Activated effector memory CD4-positive, alpha-beta T cell treated with Interleukin-2 at 50 U/mL for 16 hours (primary cell): ENCODE measurements around the gene YY1.
"Not testable (repeated sequence)": the region's sequence is repeated elsewhere in the genome, so short reads cannot be mapped to it uniquely, and the experiment has no call there.

Experiments used
- DNase-seq: peaks from one replicate; pipeline ENCODE4 v3.0.0-alpha.2; 2020

The YY1 gene

DNA sequence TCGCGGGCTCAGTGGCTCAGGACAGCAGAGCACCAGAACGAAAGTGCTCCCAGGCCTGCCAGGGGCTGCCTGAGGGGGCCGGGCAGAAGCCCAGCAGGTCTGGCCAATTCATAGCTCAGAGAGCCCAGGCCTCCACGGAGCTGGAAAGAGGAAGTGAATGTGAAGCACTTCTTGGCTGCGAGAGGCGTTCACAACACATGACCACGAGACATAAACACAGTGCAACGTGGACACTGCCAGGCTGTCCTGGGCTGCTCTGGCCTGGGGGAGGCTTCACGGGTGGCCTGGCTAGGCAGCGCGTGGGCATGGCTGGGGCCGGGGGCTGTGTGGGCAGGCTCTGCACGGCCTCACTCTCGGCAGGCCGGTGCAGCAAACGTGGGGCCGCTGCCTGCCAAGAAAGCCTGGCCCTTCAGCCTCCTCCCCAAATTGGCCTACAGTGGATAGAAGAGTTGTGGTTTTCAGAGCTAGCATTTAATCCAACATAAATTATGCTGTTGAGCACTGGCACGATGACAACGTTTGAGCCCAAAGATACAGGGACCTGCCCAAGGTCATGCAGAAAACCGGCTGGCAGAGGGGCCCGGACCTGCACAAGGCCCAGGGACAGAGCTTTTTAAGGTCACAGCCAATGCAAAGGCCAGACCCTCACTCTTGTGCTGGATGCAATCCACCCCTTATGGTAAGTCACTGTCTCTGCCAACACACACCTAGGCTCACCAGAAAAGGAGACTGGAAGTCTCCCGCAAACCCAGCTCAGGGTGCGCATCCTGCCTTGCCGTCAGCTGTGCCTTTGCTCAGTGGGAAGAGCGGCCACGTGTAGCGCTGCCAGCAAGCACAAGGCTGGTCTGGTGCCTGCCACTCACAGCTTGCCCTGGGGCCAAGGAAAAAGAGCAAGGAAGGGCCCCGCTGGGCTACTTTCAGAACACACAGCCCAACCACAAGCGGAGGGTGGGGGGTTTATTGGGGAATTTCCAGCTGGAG, 58.7 kb downstream of the YY1 start:
- no peak for DNase-seq

DNA sequence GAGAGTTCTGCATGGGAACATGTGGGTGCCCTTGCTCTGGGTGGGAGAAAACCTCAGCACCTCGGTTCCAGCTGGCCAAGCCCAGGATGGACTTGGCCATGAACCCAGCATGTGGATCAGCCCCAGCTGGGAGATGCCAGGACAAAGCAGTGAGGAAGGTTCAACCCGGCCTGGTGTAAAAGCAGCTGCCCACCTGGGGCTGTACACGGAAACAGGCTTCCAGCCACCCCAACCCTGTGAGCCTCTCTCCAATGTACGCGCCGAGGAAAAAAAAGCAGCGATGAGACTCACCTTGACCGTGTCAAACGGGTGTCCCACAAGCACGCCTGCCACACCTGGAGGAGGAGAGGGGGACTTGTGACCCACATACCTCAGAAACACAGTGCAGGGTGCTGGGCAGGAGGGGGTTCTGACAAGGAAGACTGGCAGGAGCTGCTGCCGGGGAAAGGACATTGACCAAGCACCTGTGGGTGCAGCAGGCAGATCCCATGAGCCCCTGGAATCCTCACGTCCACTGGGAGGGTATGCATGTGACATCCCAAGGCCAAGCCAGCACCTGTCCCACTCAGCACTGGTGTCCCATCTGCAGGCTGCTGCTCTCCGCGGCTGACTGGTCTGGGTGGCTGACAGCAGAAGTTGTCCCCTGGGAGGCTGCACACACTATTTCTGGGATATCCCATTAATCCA, 59.8 kb downstream of the YY1 start:
- DNase-seq, result no peak

DNA sequence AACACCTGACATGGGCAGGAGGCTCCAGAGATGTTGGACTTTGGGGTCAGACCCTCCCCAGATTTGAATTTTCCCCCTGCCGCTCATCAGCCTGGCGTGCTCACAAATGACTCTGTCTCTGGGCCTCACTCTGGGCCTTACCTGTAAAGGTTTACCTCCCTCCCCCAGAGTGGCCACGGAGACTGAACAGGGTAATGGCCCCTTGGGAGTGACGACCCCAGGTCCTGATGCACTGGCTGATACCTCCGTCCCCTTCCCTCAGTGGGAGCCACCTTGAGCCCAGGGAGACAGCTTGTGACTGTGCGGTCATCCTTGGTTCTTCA, 60.3 kb downstream of the YY1 start:
- no peak for DNase-seq

DNA sequence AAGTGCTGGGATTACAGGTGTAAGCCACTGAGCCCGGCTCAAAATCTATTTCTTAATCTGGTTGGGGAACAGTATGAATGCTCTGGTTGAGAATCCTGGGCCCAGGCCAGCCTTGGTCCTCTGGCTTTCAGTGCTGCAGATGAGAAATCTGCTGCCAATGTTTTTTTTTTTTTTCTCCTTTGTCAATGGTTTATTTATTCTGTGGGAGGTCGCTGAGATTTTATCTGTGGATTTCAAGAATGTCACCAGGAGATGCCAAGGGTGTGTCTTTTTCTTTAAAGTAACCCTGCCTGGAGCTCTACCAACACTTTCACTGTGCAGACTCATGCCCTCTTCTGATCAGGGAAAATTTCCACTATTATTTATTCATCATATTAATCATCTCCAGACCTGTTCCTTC, 63.7 kb downstream of the YY1 start:
- DNase-seq, result no peak

DNA sequence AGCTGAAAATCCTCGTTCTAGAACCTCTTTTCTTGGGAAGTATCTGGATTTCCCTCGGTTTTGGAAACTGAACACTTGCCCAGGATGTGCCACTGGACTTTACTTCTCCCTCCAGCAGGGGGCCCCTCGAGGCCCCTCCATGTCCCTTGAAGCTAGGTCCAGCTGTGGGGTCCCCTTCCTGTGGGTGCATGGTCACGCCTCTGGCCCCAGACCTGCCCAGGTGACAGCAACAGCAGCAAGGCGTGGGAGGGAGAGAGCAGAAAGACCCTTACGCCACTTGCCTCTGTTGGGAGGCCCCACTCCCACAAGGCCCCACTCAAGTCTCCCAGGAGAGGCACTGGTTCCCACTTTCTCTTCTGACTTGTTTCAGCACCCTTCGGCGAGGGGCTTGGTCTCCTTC, 64.2 kb downstream of the YY1 start:
- no peak for DNase-seq

DNA sequence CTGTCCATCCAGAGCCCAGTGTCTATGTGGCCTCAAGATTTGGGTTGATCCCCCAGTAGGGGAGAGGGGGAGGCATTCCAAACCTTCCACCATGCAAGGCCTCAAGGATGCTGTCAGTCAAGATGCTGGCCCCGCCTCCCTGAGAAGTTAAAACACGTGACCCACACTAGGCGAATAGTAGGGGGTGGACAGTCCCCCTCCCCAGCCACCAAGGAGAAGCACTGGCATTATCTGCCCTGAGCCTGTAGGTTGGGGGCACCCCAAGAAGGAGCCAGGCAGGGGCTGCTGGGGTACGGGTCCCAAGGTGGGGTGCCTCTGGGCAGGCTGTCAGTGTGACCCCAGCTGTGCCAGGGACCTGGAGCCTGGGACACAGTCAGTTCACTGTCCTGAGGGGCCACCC, 65.0 kb downstream of the YY1 start:
- no peak for DNase-seq

DNA sequence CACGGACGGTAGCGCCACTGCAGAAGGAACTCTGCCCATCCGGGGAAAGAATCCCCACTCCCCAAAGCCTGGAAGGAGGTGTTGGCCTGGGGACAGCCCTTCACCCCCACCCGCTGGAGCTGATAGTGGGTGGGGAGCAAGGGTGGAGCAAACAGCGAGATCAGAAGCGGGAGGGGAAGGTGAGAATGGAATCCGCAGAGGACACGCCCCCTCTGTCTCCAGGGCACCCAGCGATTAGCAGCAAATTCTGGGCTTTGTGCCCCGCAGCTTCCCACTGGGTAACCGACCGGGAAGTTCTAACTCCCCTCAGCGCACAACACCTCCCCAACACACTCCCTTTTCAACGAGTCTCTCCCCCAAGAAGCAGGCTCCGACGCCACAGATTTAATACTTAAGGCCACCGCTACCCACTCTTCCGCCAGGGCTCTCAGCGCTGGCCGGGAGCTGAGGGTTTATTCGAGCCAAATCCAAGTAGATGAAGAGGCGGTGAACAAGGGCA, 65.9 kb downstream of the YY1 start:
- DNase-seq, result no peak

DNA sequence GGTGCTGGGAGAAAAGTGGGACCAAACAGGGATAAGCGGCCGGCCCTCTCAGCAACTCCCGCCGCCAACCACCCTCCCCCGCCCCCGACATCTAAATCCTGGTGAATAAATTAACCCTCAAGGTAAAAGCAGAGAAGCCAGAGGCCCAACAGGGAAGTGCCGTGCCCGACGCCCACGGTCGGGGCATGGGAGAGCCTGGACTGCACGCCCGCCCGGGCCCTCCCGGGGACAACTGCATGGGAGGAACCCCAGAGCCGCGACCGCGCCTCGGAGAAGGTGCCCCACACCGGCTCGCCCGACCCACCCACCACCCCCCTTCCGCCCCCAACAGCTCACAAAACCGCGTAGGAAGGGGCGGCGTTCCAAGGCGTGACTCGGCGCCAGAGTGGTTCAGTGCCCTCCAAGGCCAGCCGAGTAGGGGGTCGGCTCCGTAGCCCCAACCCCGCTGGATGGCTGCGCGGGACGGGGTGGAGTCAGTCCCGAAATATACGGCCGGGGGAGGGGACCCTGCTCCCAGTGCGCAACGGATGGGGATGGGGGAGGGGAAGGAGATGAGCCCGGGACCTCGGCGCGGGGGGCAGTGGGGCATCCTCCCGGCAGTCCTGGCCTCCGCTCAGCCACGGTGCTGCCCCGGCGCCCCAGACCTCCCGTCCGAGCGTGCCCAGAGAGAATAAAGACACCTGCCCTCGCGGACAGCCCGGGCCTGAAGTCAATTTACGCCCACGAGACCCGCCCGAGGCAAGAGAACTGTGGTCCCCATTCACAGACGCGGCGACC, 66.6 kb downstream of the YY1 start:
- no peak for DNase-seq

DNA sequence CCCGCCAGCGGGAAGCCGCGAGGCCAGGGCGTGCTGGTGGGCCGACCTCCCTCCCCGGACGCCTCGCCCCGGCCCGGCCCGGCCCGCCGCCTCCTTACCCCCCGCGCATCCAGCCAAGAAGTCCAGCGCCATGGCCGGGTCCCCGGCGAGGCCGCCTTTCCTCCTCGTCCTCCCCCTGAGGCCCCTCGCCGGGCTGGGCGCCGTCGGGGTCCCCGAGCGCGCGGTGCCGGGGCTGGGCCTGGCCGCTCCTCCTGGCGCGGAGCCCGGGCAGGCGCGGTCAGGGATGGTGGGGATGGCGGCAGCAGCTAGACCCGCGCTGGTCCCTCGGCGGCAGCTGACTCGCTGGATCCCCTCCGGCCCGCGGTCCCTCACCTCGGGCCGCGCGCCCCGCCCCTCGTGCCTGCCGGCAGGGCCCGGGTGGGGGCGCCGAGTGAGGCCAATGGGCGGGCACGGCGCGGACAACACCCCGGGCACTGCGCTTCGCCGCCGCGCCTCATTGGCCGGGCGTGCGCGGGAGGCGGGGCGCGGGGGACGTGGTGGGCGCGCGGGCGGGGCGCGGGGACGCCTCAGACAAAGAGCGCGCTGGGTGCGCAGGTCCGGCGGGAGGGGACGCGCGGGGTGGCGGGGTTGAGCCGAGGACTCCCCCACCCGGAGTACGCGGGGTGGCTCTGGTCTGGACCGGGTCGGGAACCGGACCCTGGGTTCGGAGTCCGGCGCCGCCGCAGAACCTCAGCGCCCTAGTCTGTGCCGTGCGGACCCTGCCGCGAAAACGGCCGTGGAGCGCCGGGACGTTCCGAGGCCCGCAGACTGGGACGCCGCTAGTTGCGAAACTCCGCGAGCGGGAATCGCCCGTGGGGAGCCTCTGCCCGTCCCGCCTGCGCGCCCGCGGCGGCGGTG, 67.4 kb downstream of the YY1 start, which contains the start of gene SLC25A29:
TSS of gene SLC25A29 (minus strand) at position 344 of the 897 bp plus-strand sequence. CDS start at position 132, 212 bp downstream.
- DNase-seq, result peak; percentile 63

DNA sequence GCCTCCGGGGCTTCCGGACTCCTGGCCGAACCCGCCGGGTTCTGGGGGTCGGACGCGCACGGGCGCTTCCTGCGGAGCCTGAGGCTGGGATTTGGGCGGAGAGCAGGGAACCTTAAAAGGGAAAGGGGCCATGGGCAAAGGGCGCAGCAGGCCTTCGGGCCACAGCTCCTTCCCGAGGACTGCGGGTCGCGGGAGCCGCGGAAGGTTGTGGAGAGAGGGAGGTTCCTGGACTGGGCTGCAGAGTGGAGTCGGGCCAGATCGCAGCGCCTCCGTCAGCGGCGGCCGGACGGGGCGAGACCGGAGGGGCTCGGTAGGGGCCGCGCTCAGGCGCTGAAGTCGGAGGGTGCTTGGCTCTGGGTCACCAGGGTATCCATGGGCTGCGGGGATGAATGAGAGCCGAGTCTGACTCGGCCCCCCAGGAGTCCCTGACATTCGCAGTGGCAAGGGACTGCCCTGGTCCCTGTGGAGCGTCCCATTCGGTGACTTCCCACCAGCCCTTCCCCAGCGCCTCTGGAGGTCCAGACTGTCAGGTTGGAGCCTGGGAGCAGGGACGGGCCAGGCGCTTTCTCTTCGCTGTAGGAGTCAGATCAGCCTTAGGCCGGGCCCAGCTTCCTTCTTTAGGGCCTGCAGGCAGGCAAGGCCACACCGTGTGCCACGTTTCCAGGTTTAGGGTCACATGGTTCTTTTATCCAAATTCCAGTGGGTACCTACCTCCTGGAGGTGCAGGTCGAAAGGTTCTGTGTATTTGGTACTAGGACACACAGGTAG, 68.2 kb downstream of the YY1 start:
- no peak for DNase-seq

DNA sequence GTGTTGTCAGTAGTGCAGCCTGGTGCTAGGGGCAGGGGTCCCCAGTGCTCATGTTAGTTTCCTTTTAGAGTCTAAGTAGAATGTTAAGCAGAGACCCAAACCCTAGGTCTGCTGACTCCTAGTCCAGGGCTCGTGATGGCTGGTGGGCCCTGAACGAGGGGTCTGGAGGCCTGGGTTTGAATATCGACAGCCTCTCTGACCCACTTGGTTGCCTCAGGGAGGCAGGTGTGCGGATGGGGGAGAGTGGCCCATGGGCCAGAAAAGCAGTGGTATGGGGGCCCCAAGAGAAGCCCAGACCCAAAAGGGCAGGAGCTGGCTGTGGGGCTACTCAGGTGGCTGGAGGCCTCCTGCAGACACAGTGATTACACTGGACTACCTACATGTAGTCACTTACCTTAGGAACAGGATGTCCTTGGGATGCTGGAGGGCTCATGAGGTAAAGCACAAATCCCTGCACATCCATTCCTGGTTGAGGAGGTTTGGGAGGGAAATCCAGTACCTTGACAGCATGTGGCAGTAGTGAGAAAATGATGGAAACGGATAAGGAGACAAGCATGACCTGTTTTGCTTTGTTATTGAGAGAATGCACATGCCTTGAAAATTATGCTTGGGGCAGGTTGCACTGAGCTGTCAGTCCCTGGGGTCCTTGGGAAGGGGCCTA, 69.0 kb downstream of the YY1 start:
- DNase-seq, result no peak

DNA sequence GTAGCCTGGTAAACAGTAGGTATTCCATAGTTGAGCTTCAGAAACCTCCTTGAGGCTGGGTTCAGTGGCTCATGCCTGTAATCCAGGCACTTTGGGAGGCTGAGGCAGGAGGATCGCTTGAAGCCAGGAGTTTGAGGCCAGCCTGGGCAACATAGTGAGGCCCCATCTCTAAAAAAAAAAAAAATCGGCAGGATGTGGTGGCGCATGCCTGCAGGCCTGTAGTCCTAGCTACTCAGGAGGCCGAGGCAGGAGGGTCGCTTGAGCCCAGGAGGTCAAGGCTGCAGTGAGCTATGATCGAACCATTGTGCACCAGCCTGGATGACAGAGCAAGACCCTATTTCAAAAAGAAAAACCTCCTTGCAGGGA, 69.5 kb downstream of the YY1 start:
- not testable (repeated sequence) for DNase-seq

DNA sequence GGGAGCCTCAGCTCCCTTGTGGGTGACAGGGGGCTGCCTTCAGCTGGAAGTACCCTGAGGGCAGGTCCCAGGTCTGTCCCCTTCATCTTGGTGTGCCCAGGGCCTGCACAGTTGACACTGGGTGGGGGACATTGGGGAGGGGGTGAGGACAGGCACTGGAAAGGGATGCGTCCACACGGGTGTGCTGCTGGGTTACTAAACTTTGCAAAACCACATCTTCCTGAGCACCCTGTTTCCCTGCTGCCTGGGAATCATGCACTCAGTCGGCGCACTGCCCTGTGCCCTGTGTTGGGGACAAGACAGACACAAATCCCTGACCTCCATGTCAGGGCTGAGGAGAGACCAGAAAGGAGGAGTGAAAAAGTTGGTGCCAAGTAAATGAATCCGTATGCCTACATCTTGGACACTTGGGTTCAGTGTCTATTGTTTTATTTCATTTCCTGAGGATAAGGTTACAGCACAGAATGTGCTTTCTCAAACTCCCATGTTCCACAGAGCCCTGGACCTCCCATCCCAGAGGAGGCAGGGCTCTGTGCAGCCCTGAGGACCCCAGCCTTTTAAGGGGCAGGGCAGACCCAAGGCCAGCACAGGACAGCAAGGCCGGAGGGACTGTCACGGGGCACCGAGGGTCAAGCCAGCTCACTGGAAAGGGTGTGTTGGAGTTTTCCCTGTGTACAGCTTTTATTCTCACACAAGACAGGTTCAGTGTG, 70.2 kb downstream of the YY1 start:
- no peak for DNase-seq

DNA sequence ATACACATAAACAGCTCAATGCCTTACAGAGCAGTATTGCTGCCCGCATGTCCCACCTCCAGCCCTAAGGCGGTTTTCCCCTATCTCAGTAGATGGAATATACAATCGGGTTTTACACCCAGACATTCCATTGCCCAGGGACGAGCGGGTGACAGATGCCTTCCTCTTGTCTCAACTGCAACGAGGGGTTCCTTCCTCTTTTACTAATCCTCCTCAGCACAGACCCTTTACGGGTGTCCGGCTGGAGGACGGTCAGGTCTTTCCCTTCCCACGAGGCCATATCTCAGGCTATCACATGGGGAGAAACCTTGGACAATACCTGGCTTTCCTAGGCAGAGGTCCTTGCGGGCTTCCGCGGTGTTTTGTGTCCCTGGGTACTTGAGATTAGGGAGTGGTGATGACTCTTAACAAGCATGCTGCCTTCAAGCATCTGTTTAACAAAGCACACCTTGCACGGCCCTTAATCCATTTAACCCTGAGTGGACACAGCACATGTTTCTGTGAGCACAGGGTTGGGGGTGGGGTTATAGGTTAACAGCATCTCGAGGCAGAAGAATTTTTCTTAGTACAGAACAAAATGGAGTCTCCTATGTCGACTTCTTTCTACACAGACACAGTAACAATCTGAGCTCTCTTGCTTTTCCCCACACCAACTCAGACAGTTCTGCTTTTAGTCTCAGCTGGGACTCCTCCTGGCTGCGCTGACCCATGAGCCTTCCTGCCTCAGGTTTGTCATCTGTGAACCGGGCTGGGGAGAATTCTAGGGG, 73.3 kb downstream of the YY1 start:
- not testable (repeated sequence) for DNase-seq

DNA sequence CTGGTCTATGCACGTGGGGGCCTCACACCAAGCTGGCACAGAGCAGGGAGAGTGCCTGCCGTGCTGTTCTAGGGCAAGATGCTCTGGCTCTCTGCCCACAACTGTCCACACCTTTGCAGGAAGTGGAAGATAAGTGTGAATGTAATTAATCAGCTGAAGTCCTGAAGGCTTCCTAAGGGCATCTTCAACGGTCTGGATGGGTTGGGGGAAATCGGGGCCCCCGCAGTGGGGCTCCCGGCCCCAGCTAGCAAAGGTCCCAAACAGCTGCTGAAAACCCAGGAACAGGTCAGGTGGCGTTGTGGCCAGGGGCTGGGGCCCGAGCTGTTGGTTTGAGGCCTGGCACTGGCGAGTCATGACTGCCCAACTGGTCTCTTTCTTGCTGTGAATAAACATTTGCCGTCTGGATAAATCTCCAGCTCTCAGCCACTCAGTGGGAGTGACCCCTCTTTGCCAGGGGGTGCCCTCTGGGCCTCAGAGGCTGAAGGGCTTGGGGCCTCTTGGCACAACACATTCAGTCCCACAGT, 74.0 kb downstream of the YY1 start:
- DNase-seq, result no peak

DNA sequence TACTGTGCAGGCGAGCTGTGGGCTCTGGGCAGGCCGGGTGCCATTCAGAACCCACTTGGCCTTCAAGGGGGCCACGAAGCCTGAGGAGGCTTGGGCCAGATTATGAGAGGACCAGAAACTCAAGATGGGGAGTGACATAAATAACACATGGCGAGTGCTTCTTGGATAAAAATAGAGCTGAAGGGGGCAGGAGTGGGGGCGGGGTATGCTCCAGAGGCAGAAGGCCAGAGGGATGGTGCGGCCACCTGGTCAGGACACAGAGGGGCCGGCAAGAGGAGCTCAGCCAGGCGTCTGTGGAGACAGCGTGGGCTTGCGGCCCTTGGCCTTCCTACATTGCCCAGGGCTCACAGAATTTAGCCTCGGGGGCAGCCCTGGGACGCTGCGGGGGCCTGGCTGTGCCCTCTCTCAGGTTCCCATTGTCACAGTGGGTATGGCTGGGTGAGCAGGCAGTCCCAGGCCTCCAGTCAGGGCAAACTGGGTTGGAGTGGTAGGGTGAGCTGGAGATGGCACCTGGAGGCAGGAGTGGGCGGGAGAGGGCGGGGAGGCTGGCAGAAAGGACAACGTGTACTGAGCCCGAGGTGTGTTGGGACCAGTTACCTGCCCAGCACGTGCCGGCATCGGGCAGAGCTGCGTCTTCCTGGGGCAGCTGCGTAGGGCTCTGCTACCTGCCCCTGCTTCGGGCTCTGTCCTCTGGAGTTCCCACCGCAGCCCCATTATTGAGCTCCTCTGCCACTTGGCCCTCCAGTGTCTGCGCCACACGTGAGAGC, 74.7 kb downstream of the YY1 start:
- DNase-seq, result no peak

DNA sequence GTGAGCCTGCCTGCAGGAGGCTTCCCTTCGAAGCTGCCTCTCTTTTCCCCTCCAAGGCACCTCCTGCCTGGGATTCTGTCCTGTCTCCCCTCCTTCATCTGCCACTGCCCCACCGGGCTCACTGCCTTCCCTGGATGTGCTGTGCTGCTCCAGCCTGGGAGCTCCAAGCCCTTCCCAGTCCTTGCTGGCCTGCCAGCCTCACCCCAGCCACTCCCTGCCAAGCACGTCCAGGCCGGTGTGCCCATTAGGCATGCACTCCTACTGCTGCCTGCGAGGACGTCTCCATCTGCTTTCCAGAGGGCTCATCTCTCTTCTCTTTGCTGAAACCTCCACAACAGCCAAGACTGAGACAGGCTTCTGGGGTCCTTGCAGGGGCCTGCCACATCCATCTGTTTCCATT, 75.8 kb downstream of the YY1 start:
- no peak for DNase-seq

DNA sequence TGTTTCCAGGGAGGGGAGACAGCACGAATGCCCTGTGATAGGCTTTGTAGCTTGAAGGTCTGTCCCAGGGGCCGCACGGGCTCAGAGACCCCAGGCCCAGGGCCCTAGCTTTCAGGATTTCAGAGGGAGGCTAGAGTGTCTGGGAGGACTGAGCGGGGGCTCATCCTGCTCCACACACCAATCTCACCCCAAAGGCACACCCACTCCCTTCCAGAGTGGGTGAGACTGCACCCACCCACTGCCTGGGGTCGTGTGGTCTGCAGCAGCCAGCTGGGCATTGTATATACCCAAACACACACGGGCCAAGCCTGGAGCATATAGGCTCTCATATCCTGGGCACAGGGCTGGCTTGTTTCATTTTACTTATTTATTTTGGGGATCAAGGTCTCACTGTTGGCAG, 78.4 kb downstream of the YY1 start:
- DNase-seq, result no peak
